Tibial artery (tissue), 4 donors: ENCODE measurements around the gene TOM1L1.

ENCODE experiments used
- DNase-seq, 2 donors: peaks; one replicate each; pipeline ENCODE4 v3.0.0-alpha.2; 2019
- H3K27ac ChIP-seq, 2 donors: fragments of 200-600 bp; sonication (generic) in 1 of 2; 1 replicate in 1 of 2; 2 replicates in 1 of 2; pipeline ENCODE4 v1.5.1; 2018 to 2019; ENCODE audit warnings: mild to moderate bottlenecking in 1 of 2
- H3K27me3 ChIP-seq, 2 donors: fragments of 200-600 bp; sonication (generic) in 1 of 2; one replicate each; pipeline versions ENCODE4 v1.5.1 to v1.6.0; 2016 to 2019
- H3K36me3 ChIP-seq, 3 donors: fragments of 200-600 bp; sonication (generic) in 2 of 3; one replicate each; pipeline ENCODE4 v1.5.1; 2016 to 2019; ENCODE audit warnings: mild to moderate bottlenecking in 2 of 3
- H3K4me1 ChIP-seq, 4 donors: fragments of 200-600 bp; sonication (generic) in 2 of 4; 1 replicate in 3 of 4; 2 replicates in 1 of 4; pipeline ENCODE4 v1.5.1; 2016 to 2019
- H3K4me3 ChIP-seq, 2 donors: fragments of 200-600 bp; sonication (generic) in 1 of 2; 1 replicate in 1 of 2; 2 replicates in 1 of 2; pipeline ENCODE4 v1.5.1; 2018 to 2019; ENCODE audit warnings: mild to moderate bottlenecking in 2 of 2
- H3K9me3 ChIP-seq, 3 donors: fragments of 200-600 bp; sonication (generic) in 1 of 3; one replicate each; pipeline ENCODE4 v1.5.1; 2016 to 2019
- intact Hi-C: fragments of 100-400 bp; cut with DNase I; formaldehyde crosslinking; loops from one replicate; pipeline ENCODE4 v1.15.0; 2023; ENCODE audit warnings: low total_unique reads
- TF ChIP-seq, protein P1 (sequence below), 2 experiments: fragments of 200-600 bp in 1 of 2; fragments of 450-650 bp in 1 of 2; IDR thresholded peaks; one replicate each; pipeline ENCODE4 v1.5.1; 2017 to 2019; ENCODE audit warnings: antibody characterized with exemption in 2 of 2, mild to moderate bottlenecking in 1 of 2, moderate library complexity in 1 of 2

TOM1L1 gene

DNA sequence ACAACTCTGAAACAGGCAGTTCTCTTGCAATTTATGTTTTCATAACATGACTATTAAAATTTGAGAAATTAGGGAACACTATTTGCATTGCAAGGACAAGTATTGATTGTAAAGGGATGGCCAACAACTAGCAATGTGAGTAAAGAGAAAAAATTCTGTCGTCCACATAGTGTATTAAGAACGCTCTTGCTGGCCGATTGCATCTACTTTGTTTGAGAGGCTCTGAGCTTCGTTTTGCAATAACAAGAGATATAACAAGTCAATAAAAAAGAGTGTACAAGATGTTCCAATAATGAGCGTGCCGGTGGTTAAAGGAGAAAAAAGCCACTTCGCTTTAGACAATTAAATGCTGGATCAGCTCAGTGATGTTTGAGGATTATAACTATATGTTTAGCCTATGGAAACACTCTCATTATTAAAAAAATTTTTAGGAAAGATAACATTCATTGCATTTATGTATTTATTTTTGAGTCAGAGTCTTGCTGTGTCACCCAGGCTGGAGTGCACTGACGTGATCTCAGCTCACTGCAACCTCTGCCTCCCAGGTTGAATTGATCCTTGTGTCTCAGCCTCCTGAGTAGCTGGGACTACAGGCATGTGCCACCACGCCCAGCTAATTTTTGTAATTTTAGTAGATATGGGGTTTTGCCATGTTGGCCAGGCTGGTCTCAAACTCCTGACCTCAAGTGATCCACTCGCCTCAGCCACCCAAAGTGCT is 19.2 kb upstream of the TOM1L1 start:
- Histone ChIP-seq H3K36me3 (no peaks in the 10 kb centered on the region), H3K4me1 (no peaks in the 10 kb centered on the region), H3K4me3 (no peak overlapping the region), H3K27ac (no peak overlapping the region), H3K9me3 (no peaks in the 10 kb centered on the region), H3K27me3 (no peaks in the 10 kb centered on the region)
- intact Hi-C loops: no loop called here
- TF ChIP-seq, protein P1, sequence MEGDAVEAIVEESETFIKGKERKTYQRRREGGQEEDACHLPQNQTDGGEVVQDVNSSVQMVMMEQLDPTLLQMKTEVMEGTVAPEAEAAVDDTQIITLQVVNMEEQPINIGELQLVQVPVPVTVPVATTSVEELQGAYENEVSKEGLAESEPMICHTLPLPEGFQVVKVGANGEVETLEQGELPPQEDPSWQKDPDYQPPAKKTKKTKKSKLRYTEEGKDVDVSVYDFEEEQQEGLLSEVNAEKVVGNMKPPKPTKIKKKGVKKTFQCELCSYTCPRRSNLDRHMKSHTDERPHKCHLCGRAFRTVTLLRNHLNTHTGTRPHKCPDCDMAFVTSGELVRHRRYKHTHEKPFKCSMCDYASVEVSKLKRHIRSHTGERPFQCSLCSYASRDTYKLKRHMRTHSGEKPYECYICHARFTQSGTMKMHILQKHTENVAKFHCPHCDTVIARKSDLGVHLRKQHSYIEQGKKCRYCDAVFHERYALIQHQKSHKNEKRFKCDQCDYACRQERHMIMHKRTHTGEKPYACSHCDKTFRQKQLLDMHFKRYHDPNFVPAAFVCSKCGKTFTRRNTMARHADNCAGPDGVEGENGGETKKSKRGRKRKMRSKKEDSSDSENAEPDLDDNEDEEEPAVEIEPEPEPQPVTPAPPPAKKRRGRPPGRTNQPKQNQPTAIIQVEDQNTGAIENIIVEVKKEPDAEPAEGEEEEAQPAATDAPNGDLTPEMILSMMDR (IDR thresholded peaks at IDR 0.05): no peak
- DNase-seq: no peak

GRCh38 chr17:54882371-54882770 is 18.3 kb upstream of the TOM1L1 start:
- Histone ChIP-seq H3K9me3 (no peaks in the 10 kb centered on the region), H3K27me3 (no peaks in the 10 kb centered on the region), H3K27ac (no peak overlapping the region), H3K4me3 (no peak overlapping the region), H3K4me1 (no peaks in the 10 kb centered on the region), H3K36me3 (no peaks in the 10 kb centered on the region)
- DNase-seq: no peak
- TF ChIP-seq, protein P1 (IDR thresholded peaks at IDR 0.05): no peak
- intact Hi-C loops: no loop called here

- Histone ChIP-seq H3K4me1 (no peaks in the 10 kb centered on the region), H3K27ac (no peak overlapping the region), H3K27me3 (no peaks in the 10 kb centered on the region), H3K4me3 (no peak overlapping the region), H3K9me3 (no peaks in the 10 kb centered on the region), H3K36me3 (no peaks in the 10 kb centered on the region)
- TF ChIP-seq, protein P1 (IDR thresholded peaks at IDR 0.05): no peak
- intact Hi-C loops: no loop called here
- DNase-seq: no peak
Measured at GRCh38 chr17:54882950-54883349, 17.7 kb upstream of the TOM1L1 start.

GRCh38 chr17:54883939-54884338 is 16.7 kb upstream of the TOM1L1 start:
- intact Hi-C loops: no loop called here
- H3K4me3 ChIP-seq: no peak overlapping the region
- H3K27me3 ChIP-seq: no peaks in the 10 kb centered on the region
- no peaks in the 10 kb centered on the region for H3K4me1 ChIP-seq
- DNase-seq: no peak
- no peaks in the 10 kb centered on the region for H3K9me3 ChIP-seq
- TF ChIP-seq, protein P1 (IDR thresholded peaks at IDR 0.05): no peak
- H3K36me3 ChIP-seq: no peaks in the 10 kb centered on the region
- H3K27ac ChIP-seq: no peak overlapping the region

- intact Hi-C loops: no loop called here
- no peaks in the 10 kb centered on the region for H3K9me3 ChIP-seq
- H3K27me3 ChIP-seq: no peaks in the 10 kb centered on the region
- DNase-seq: no peak
- TF ChIP-seq, protein P1 (IDR thresholded peaks at IDR 0.05): no peak
- no peak overlapping the region for H3K27ac ChIP-seq
- H3K36me3 ChIP-seq: no peaks in the 10 kb centered on the region
- H3K4me3 ChIP-seq: no peak overlapping the region
- H3K4me1 ChIP-seq: no peaks in the 10 kb centered on the region
Measured at GRCh38 chr17:54887787-54888186, 12.9 kb upstream of the TOM1L1 start.

DNA sequence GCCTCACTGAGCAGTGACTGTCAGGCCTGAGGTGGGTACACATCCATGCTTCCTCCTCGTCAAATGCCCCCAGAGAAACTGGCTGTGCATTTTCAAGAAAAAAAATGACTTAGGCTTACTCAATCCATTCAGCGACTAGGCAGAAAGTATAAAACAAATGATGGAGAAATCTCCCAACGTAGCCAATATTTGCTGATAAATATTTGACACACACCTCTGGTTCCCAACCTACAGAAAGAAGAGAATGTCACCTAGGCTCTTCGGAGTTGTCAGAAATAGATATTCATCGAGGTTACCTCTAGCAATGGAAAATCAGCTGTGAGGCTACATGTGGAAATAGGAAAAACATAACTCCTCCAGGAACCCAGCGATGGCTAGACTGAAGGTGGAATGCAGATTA is 12.4 kb upstream of the TOM1L1 start:
- Histone ChIP-seq H3K27ac (no peak overlapping the region), H3K4me3 (no peak overlapping the region), H3K27me3 (no peaks in the 10 kb centered on the region), H3K9me3 (no peaks in the 10 kb centered on the region), H3K4me1 (no peaks in the 10 kb centered on the region), H3K36me3 (no peaks in the 10 kb centered on the region)
- TF ChIP-seq, protein P1 (IDR thresholded peaks at IDR 0.05): no peak
- intact Hi-C loops: no loop called here
- no peak for DNase-seq
